Keratinocyte (primary cell): Measurements from ENCODE around the gene UBE2F.

Source experiments
- EZH2 ChIP-seq: IDR thresholded peaks from one replicate; pipeline ENCODE4 v1.6.1; 2012; ENCODE audit warnings: inconsistent platforms, mild to moderate bottlenecking, low read length, moderate library complexity
- TF ChIP-seq, protein P1 (sequence below), 3 experiments: IDR thresholded peaks in 1 of 3; conservative IDR thresholded peaks in 1 of 3; optimal IDR thresholded peaks in 1 of 3; 2 replicates in 2 of 3; 3 replicates in 1 of 3; pipeline versions ENCODE3 to v1.5.1; 2011; ENCODE audit warnings: low read length in 3 of 3, mild to moderate bottlenecking in 3 of 3, moderate library complexity in 2 of 3, control low read depth in 1 of 3, inconsistent platforms in 1 of 3; ENCODE audit not compliant: insufficient read depth in 2 of 3; ENCODE audit errors: extremely low read depth in 1 of 3

GRCh38 chr2:237987268-237987667 is 20.5 kb downstream of the UBE2F start:
- TF ChIP-seq, protein P1, sequence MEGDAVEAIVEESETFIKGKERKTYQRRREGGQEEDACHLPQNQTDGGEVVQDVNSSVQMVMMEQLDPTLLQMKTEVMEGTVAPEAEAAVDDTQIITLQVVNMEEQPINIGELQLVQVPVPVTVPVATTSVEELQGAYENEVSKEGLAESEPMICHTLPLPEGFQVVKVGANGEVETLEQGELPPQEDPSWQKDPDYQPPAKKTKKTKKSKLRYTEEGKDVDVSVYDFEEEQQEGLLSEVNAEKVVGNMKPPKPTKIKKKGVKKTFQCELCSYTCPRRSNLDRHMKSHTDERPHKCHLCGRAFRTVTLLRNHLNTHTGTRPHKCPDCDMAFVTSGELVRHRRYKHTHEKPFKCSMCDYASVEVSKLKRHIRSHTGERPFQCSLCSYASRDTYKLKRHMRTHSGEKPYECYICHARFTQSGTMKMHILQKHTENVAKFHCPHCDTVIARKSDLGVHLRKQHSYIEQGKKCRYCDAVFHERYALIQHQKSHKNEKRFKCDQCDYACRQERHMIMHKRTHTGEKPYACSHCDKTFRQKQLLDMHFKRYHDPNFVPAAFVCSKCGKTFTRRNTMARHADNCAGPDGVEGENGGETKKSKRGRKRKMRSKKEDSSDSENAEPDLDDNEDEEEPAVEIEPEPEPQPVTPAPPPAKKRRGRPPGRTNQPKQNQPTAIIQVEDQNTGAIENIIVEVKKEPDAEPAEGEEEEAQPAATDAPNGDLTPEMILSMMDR (optimal IDR thresholded peaks at IDR 0.05 in 1 of 3, IDR thresholded peaks at IDR 0.05 in 1 of 3, conservative IDR thresholded peaks at IDR 0.05 in 1 of 3; ENCODE audit: extremely low read depth in 1 of 3, insufficient read depth in 2 of 3, low read length in 3 of 3) = peak in 1 of 3 experiments; percentile 32
- no peak for TF ChIP-seq EZH2
